Stimulated activated CD4-positive, alpha-beta T cell treated with anti-CD3 and anti-CD28 coated beads, Interleukin-12 subunit alpha, Interleukin-12 subunit beta, amount 100 ng/mL, for 48 hours (primary cell): ENCODE measurements around the gene OTOG.

Source experiments
- DNase-seq, 3 donors: peaks; one replicate each; pipeline ENCODE4 v3.0.0-alpha.2; 2020; ENCODE audit warnings: low read depth in 2 of 3, low spot score in 1 of 3

OTOG gene

DNA sequence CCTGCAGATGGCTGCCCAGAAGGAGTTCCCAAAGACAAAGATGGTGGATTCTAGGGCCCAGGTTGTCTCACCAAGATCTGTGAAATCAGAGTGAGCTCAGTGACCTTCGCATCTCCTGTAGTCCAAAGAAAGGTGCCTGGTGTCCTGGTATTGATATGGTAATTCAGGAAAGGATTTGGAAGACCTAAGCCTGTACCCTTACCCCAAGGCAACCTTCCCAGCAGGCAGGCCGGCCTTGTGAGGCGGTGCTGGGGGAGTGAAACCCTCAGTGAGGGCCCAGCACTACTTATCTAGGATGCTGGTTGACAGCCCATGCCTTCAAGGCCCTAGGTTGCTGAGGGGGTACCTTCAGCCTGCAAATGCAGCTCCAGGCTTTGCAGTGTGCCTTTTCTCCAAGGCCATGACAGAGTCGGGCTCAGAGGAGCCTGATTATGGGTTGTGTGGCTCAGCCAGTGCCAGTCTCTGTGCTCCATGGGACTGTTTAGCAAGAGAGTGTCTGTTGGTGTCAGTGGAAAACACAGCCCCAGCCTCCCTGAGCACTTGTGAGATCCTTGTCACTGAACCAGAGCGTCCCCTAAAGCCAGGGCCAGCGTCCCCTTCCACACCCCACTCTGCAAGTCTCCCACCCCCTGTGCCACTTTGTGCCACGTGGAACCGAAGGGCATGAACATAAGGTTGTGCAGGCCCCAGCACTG is 99.5 kb downstream of the OTOG start:
- DNase-seq = no peak

DNA sequence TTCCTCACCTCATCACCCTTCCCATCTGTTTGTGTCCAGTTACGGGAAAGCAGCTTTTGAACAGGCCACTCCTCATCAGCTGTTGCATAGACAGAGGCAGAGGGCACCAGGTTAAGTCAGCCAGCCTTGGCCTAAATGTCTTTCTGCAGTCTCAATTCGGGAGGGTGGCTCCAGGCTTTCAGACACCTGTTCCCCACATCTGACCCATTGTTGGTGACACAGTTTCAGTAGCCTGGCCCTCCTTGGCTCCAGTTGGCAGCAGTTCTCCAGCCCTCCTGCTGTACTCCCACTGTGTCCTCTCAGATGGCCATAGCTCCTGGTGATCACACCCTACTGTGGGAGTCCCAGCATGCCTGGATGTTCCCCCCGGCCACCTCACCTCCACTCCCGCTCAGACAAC is 101.5 kb downstream of the OTOG start:
- DNase-seq = no peak

DNA sequence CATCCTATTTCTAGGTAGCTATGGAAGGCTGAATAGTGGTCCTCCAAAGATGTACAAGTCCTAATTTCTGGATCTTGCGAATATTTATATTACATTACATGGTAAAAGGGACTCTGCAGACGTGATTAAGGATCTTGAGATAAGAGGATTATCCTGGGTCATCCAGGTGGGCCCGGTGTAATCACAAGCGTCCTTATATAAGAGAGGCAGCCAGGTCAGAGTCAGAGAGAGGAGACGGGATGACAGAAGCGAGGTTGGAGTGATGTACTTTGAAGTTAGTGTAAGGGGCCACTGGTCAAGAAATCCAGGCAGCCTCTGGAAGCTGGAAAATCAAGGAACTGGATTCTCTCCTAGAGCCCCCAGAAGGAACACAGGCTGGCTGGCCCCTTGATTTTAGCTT is 102.2 kb downstream of the OTOG start:
- DNase-seq = no peak

- no peak for DNase-seq
Observed at GRCh38 chr11:17649696-17650095, 102.6 kb downstream of the OTOG start.

DNA sequence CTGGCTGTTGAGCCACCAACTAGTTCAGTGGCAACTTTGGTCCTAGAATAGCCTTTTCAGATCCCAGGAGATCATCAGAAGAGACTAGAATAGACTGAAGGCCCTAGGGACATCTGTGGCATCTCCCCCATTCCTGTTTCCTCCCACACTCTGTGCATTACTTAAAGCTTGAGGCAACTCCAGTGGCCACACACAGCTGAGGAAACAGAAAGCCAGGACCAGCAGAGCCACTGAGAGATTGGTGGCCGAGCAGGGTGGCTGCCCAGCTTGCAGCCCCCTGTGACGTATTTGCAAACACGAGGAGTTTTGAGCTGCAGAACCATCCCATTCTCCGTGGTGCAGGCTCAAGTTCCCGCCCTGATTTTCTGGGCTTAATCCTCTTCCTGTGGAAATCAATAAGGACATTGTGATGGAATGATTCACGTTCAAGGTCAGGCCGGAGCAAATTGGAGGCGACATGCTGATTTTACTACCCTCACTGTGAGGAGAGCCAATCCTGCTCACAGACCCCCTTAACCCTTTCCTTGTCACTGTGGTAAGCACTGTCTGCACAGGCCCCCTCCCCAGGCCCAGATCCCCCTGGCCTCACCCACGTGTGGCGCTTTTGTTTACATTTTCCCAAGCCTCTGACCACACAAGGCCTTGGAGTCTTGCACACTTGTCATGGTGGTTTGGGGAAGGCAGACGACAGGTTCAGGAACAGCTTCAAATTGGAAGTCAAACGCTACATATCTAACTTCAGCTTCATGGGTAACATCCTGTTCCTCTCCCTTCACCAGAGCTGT is 103.3 kb downstream of the OTOG start:
- DNase-seq = no peak

DNA sequence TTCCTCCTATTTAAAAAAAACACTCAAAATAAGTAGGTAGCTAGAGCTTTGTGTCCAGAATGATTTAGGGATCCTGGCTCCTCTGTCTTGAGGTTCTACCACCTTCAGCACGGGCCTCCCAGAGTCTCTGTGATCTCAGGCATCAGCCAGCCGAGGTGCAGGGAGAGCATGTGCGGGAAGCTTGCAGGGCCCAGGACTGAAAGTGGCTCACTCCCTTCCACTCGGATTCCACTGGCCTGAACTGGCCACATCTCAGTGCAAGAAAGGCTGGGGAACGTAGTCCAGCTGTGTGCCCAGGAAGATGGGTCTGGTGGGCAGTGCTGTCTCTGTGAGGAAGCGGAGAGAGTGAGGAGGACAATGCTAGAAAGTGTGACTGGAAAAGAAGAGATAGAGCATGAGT is 104.0 kb downstream of the OTOG start:
- no peak for DNase-seq

DNA sequence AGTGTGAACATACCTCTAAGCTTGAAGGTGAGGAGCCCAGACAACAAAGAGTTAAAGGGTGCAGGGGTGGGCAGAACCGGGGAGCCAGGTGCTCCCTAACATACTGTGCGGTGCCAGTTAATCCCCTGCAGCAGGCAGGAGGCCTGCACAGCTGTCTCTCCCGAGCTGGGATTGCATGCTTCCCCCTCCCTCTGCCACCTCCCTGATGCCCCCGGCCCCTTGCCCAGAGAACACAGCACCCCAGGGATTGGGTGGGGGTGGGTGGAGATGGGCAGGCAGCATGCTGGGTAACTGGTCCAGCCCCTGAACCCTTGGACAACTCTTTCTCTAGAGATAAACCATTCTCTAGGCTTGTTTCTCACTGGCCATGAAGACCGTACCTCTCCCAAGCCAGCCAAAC is 104.6 kb downstream of the OTOG start:
- DNase-seq = no peak

- DNase-seq = no peak
Observed at GRCh38 chr11:17652556-17652955, 105.5 kb downstream of the OTOG start.

DNA sequence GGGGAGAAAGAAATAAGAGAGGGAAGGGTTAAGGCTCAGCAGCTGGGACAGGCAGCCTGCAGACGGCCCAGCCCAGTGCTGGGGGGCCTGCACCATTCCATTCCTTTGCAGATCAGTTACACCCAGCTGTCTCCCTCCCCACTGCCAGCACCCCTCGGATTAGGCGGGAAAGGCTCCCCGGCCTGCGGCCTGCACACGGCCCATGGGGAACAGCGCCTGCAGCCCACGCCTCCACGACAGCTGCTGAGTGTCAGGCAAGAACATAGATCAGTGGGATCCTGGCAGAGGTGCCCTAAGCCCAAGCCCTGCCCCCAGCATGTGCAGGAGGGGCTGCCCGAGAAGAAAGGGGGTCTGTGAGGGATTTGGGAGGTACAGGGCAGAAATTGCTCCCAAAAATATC is 106.6 kb downstream of the OTOG start:
- DNase-seq = no peak

GRCh38 chr11:17655682-17656081 is 108.6 kb downstream of the OTOG start:
- DNase-seq = no peak

DNA sequence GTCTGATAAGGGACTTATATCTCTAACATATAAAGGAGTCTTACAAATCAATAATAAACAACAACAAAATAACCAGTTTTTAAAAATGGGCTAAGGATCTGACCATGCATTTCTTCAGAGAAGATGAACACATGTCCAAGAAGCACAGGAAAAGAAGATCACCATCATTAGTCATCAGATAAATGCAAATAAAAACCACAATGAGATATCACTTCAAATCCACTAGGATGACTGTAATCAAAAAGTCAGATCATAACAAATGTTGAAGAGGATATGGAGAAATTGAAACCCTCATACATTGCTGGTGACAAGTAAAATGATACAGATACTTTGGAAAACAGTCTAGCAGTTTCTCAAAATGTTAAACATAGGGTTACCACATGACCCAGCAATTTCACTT is 111.2 kb downstream of the OTOG start:
- no peak for DNase-seq

GRCh38 chr11:17668166-17668565 is 121.1 kb downstream of the OTOG start:
- no peak for DNase-seq

DNA sequence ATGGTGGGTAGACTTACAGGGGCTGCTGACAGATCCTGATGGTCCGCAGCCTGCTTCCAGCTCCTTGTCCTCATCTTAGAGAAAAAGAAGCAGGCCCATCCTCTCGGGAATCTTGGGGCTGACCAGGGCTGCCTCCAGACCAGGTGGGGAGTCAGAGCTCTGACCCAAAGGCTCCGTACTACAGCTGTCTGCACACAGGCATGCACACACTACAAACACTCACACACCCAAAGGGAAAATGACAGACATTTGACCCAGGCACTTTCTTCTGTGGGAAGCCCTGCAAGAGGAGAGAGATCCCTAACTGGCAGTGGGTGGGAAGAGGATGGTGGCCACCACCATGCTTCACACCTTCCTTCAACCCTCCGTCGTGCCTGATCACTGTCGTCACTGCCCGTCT is 125.4 kb downstream of the OTOG start:
- DNase-seq = no peak

- no peak for DNase-seq
Observed at GRCh38 chr11:17673951-17674350, 126.9 kb downstream of the OTOG start.

DNA sequence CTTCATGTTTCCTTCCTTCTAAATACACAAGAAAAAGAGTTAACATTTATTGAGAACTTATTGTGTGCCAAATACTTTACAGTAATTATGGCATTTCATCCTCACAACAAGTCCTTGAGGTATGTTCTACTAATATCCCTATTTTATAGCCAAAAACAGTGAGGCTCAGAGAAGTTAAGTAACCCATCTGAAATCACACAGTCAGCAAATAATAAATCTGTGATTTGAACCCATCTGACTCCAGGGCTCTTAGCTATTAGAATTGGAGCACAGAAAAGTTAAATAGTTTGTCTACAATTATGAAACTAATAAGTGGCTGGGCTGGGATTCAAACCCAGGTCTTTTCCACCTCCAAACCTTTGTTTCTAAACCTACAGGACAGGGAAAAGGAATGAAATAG is 135.8 kb downstream of the OTOG start:
- DNase-seq = no peak

DNA sequence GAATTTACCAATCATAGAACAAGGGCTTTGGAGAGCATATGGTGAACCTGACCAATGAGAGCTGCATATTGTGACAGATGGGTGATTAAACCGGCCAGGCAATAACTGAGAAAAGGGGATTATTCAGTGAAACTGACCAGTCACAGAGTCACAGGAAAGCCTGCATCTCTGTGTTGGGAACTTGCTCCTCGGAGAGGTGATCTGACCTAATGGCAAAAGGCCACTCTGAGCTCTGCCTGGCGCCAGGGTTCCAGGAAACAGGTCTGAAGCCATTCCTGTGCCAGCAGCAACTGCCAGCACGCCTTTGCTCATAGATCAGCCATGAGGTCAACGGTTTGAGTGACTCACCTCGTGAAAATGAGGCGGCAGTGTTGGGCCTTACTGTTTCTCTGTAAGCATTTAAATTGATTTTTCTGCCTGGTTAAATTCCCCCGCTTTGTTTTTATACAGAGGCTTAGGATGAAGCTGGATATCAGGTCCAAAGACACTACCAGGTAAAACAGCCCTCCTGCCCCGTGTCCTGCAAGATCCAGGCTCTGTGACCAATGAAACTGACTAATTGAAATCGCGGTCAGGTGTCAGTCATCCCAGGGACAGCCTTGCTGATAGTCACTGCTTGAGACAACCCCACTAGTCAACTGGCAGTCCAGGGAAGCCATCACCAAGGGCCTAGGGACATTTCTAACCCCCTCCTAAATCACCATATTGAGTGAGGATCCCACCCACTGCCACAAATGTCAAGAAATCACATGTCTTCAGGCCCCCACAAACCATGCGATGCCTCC is 136.5 kb downstream of the OTOG start:
- no peak for DNase-seq

DNA sequence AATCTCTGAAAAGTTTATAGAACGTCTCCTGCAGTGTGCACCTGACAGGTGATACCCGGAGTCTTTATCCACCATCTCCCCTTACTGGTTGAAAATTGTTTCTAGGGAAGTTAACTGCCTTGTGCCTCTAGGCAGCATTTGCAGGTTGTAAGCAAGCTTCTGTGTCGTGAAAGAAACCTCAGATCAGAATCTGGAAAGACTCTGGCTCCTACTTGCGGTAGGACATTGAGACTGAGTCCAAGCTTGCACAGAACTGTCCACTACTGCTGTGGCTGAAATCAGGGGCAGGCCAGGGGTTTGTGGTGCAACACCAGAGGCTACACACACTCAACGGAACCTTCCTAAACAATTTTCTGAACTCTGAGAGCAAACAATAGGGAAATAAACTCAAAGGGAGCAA is 137.5 kb downstream of the OTOG start:
- no peak for DNase-seq

- no peak for DNase-seq
Observed at GRCh38 chr11:17686231-17686980, 139.3 kb downstream of the OTOG start.

GRCh38 chr11:17687946-17688670 is 141.0 kb downstream of the OTOG start:
- no peak for DNase-seq

DNA sequence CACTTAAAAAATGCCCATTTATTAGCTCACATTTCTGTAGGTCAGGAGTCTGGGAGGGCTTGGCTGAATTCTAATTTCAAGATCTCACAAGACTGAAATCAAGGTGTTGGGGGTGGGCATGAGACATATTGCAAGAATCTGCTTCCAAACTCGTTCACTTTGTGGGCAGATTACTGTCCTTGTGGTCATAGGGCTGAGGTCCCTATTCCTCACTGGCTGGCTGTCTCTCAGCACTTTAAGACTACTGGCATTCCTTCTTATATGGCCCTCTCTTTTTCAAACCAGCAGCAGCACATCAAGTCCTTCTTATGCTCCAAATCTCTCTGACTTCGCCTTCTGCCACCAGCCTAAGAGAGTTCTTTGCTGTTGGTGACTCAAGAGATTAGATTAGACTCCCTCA is 144.5 kb downstream of the OTOG start:
- no peak for DNase-seq

DNA sequence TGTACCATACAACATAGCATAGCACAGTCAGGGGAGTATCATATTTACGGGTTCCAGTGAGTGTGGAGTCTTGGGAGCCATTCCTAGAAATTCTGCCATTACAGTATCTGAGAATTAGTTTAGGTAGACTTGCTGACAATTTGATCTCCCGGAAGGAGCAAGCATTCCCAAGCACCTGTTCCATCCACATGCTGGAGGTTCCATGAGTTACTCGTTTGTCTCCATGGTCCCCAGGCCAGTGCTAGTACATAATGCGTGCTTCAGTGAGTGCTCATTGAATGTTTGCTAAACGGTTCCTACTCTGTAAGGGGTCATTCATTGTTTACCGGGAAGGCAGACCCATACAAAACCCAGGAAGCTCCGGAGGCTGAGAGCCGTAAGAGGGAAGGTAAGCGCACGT is 144.9 kb downstream of the OTOG start:
- no peak for DNase-seq
